ENCODE measurements around the gene SMO.
"Not testable (repeated sequence)": the region's sequence is repeated elsewhere in the genome, so short reads cannot be mapped to it uniquely, and the experiment has no call there.

Gene SMO

GRCh38 chr7:129240119-129240820 lies 51.8 kb downstream of the SMO start:
- DNase-seq: no peak

- DNase-seq: no peak
These were observed 55.8 kb downstream of the SMO start for GRCh38 chr7:129244220-129244619.

- no peak for DNase-seq
These were observed 57.1 kb downstream of the SMO start for GRCh38 chr7:129245533-129245932.

GRCh38 chr7:129247087-129247486 lies 58.7 kb downstream of the SMO start:
- no peak for DNase-seq

DNA sequence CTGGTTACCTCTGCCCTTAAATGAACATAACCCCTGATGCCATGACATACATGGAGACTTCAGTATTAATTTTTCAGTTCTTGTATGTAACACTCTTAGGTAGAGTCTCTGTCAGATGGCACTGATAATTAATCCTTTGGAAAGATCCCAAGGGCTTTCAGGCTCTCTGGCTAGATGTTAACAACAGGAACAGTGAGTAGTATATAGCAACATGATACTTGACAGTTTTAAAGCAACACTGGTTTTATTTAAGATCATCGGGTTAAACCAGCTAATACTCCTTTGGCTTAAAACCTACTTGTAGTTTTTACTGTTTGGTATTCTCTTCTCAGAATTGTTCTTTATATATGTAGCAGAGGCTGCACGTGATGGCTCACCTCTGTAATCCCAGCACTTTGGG lies 63.7 kb downstream of the SMO start:
- DNase-seq: no peak

GRCh38 chr7:129252603-129253002 lies 64.2 kb downstream of the SMO start:
- DNase-seq: not testable (repeated sequence)

DNA sequence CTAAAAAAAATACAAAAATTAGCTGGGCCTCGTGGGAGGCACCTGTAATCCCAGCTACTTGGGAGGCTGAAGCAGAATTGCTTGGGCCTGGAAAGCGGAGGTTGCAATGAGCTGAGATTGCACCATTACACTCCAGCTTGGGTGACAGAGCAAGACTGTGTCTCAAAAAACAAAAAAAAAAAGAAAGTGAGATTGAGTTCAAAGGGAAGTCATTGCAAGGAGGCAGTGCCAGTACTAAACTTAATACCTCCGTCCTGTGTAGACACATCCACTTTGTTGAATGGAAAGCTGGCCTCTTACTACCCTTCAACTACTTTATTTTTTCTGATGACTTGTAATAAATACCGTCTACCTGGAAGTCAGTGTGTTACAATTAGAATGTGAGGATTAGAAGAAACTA lies 67.4 kb downstream of the SMO start:
- DNase-seq: no peak

DNA sequence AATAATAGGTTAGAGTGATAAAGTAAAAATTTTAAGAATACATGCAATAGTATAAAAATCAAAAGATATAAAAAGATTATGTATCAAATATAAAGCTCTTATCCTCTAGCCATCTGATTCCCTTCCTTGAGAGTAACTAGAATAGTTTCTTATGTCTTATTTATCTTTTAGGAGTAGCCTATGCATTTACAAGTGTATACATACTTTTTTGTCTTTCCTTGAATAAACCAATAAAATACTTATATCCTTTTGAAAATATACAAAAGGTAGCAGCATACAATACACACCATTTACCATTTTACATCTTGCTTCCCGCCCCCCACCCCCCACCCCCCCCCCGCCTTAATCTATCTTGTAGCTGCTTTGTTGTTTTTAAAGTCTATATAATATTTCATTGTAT lies 67.8 kb downstream of the SMO start:
- no peak for DNase-seq

DNA sequence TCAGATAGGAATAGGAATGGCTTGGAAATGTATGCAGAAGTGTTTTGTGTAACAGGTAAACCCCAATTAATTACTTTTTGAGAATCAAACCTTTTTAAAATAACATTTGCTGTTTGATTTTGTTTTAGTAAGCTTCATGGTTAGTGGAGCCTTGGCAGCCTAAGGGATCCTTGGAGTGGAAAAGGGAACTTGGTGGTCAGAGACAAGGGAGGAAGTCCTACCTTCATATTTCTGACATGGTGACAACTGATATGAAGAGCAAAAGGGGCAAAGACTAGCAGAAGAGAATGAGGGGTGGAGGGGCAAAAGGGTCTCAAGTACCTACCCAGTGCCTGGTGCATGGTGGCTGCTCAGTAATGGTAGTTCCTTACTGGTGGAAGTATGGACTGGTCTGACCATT lies 68.7 kb downstream of the SMO start:
- DNase-seq: no peak

- no peak for DNase-seq
These were observed 70.4 kb downstream of the SMO start for GRCh38 chr7:129258649-129259389.

DNA sequence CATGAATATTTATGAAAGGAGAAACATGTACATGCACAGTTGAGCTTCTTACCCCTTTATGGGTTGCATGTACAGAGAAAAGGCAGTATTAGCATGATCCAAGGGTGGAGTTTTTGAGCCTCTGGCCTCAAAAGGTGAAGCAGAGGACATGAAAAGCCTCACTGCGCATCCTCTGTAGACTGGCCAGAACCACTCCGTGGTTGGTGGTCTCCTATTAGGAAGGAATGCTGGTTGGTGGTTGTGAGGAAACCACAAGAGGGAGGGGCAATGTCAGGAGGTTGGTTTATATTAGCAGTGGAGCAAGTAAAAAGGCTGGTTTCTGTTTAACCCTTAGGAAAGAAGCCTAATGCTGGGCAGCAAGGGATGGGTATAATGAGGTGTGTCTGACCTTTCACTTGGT lies 73.9 kb downstream of the SMO start:
- DNase-seq: no peak

Data from activated CD4-positive, alpha-beta T cell treated with anti-CD3 and anti-CD28 coated beads for 1 hour (primary cell).